IMR-90 (cell line): Measurements from ENCODE around the gene SCN10A.

Experiments
- CEBPB ChIP-seq: IDR thresholded peaks from 2 replicates; pipeline ENCODE4 v1.6.1; 2012; ENCODE audit warnings: low read depth, low read length, improper control_type of control experiment
- CTCF ChIP-seq: conservative IDR thresholded peaks from 2 replicates; pipeline ENCODE4 v1.5.1; 2012; ENCODE audit warnings: mild to moderate bottlenecking, low read depth, low read length, improper control_type of control experiment
- MAFK ChIP-seq: IDR thresholded peaks from 2 replicates; pipeline ENCODE4 v1.6.1; 2012; ENCODE audit warnings: low read depth, low read length, improper control_type of control experiment
- POLR2A ChIP-seq: IDR thresholded peaks from 2 replicates; pipeline ENCODE4 v1.6.1; 2012; ENCODE audit warnings: mild to moderate bottlenecking, low read depth, low read length
- RAD21 ChIP-seq: IDR thresholded peaks from 2 replicates; pipeline ENCODE4 v1.6.1; 2012; ENCODE audit warnings: low read length, improper control_type of control experiment
- RCOR1 ChIP-seq: IDR thresholded peaks from 2 replicates; pipeline ENCODE4 v1.6.1; 2012; ENCODE audit warnings: mild to moderate bottlenecking, low read length, improper control_type of control experiment; ENCODE audit not compliant: insufficient replicate concordance
- RFX5 ChIP-seq: IDR thresholded peaks from 2 replicates; pipeline ENCODE4 v1.8.0; 2012; ENCODE audit warnings: low read depth, mild to moderate bottlenecking, low read length, moderate library complexity
- USF2 ChIP-seq: fragments of 150-350 bp; IDR thresholded peaks from 2 replicates; pipeline ENCODE4 v1.6.1; 2017; ENCODE audit warnings: mild to moderate bottlenecking, antibody characterized with exemption, low read length, low read depth

- TF ChIP-seq RAD21 (no peak), CTCF (no peak), POLR2A (no peak), MAFK (no peak), CEBPB (no peak), USF2 (no peak), RFX5 (no peak), RCOR1 (no peak)
Measured at GRCh38 chr3:38739931-38740330, 76.1 kb downstream of the SCN10A start.
